ENCODE measurements around the gene RSRC1.
"Not testable (repeated sequence)": the region's sequence is repeated elsewhere in the genome, so short reads cannot be mapped to it uniquely, and the experiment has no call there.

The RSRC1 gene

DNA sequence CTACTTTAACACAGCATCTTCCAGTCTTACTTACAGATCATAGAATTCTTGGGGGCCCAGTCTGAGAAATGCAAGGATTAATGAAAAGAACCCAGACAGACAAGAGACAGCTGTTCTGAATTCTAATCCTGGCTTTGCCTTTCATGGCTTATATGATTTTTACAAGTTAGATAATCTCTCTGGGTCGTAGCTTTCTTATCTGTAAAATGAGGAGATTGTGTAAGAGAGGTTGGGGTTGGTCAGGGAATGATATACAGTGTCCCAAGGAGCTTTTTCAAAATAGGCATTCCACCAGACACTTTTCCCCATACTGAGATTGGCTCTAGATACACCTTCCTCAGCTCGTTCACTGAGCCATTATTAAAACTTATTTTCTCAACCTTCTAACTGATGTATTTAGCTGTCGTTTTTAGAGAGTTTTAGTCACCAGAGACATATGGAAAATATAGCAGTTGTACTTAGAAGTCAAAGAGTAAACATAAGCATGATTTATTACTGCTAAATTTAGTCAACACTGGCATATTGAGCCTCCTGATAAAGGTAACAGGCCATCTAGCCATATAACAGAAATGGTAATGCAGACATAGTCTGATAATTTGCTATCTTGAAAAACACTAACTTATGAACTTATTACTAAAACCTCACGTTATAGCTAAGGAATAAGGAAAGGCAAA is 298.1 kb downstream of the RSRC1 start:
- Histone ChIP-seq H2AFZ (ENCODE audit: low read depth, low read length, severe bottlenecking) (no peak overlapping the region), H3F3A (ENCODE audit: insufficient read depth) (no peaks in the 10 kb centered on the region), H3K27me3 (ENCODE audit: low read length) (no peaks in the 10 kb centered on the region), H3K4me3 (ENCODE audit: insufficient read depth, low read length, poor library complexity, severe bottlenecking) (no peak overlapping the region), H3K9me2 (replicated peaks; ENCODE audit: insufficient read depth, low read length) (no peaks in the 10 kb centered on the region), H3K79me2 (ENCODE audit: insufficient read depth, low read length) (peaks cover 8% of the 10 kb centered on the region; the same call in 1 of the 2 replicates), H3K9me3 (ENCODE audit: insufficient read depth, low read length) (0 out of 2 replicates have a peak, but pooled peaks cover 7% of the 10 kb centered on the region), H3K36me3 (ENCODE audit: low read length) (peaks cover 11% of the 10 kb centered on the region; the same call in 1 of the 2 replicates), H3K27ac (ENCODE audit: low read depth, low read length) (no peak overlapping the region), H3K4me2 (ENCODE audit: low read depth, low read length, poor library complexity, severe bottlenecking) (no peak overlapping the region), H4K20me1 (ENCODE audit: low read depth, low read length) (no peaks in the 10 kb centered on the region), H3K9ac (ENCODE audit: low read length) (no peak overlapping the region)
- TF ChIP-seq EZH2phosphoT487 (conservative IDR thresholded peaks at IDR 0.05; ENCODE audit: low read length) (no peak), CTCF (IDR thresholded peaks at IDR 0.05; ENCODE audit: insufficient read depth, low read length, poor library complexity, severe bottlenecking) (no peak)

DNA sequence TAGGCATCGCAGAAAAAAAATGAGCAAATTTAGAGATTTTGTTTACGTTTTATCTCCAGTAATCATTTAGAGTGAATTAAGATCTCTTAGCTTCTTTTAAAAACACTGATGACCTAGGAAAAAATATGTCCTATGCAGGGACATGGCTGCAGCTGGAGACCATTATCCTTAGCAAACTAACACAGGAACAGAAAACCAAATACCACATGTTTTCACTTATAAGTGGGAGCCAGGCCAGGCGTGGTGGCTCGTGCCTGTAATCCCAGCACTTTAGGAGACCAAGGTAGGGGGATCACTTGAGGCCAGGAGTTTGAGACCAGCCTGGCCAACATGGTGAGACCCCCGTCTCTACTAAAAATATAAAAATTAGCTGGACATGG is 298.6 kb downstream of the RSRC1 start:
- peaks cover 11% of the 10 kb centered on the region; the same call in 1 of the 2 replicates for H3K36me3 ChIP-seq (ENCODE audit: low read length)
- not testable (repeated sequence) for H3K27ac ChIP-seq (ENCODE audit: low read depth, low read length); H3K27me3 ChIP-seq (ENCODE audit: low read length); H4K20me1 ChIP-seq (ENCODE audit: low read depth, low read length); H3K9me3 ChIP-seq (ENCODE audit: insufficient read depth, low read length); H3K9ac ChIP-seq (ENCODE audit: low read length); H3F3A ChIP-seq (ENCODE audit: insufficient read depth); H2AFZ ChIP-seq (ENCODE audit: low read depth, low read length, severe bottlenecking); H3K79me2 ChIP-seq (ENCODE audit: insufficient read depth, low read length); H3K9me2 ChIP-seq (replicated peaks; ENCODE audit: insufficient read depth, low read length); H3K4me2 ChIP-seq (ENCODE audit: low read depth, low read length, poor library complexity, severe bottlenecking); H3K4me3 ChIP-seq (ENCODE audit: insufficient read depth, low read length, poor library complexity, severe bottlenecking)

- H3F3A ChIP-seq (ENCODE audit: insufficient read depth), result no peaks in the 10 kb centered on the region
- H3K9me2 ChIP-seq (replicated peaks; ENCODE audit: insufficient read depth, low read length), result no peaks in the 10 kb centered on the region
- H3K4me3 ChIP-seq (ENCODE audit: insufficient read depth, low read length, poor library complexity, severe bottlenecking), result no peak overlapping the region
- 0 out of 2 replicates have a peak, but pooled peaks cover 4% of the 10 kb centered on the region for H3K36me3 ChIP-seq (ENCODE audit: low read length)
- H3K9ac ChIP-seq (ENCODE audit: low read length), result no peak overlapping the region
- TF ChIP-seq EZH2phosphoT487 (conservative IDR thresholded peaks at IDR 0.05; ENCODE audit: low read length) (no peak), CTCF (IDR thresholded peaks at IDR 0.05; ENCODE audit: insufficient read depth, low read length, poor library complexity, severe bottlenecking) (no peak)
- peaks cover 6% of the 10 kb centered on the region; the same call in 1 of the 2 replicates for H3K79me2 ChIP-seq (ENCODE audit: insufficient read depth, low read length)
- no peaks in the 10 kb centered on the region for H3K9me3 ChIP-seq (ENCODE audit: insufficient read depth, low read length)
- H3K27me3 ChIP-seq (ENCODE audit: low read length), result no peaks in the 10 kb centered on the region
- H2AFZ ChIP-seq (ENCODE audit: low read depth, low read length, severe bottlenecking), result no peak overlapping the region
- no peak overlapping the region for H3K27ac ChIP-seq (ENCODE audit: low read depth, low read length)
- H4K20me1 ChIP-seq (ENCODE audit: low read depth, low read length), result no peaks in the 10 kb centered on the region
- H3K4me2 ChIP-seq (ENCODE audit: low read depth, low read length, poor library complexity, severe bottlenecking), result no peak overlapping the region
Observed at GRCh38 chr3:158418035-158418434, 308.1 kb downstream of the RSRC1 start.

Data from SU-DHL-6 (cell line).